ENCODE measurements around the gene PPT2. TPM values are rescaled to one million over a fixed set of nuclear protein-coding genes. Genes with fewer than 3 reads are reported as not detected.
A peak's percentile ranks its signal among the peaks of the same experiment; 100 is the strongest.

PPT2 gene
- total and polyA plus RNA-seq, 2 of the 13 experiments (the other 11 are each of a cell fraction or from before 2014, with no cell fraction given), result 39.2 to 61.8 TPM

GRCh38 chr6:32195902-32196681, 42.2 kb downstream of the PPT2 start (continued):
- TF ChIP-seq DMTF1 (CRISPR knock-in tag; IDR thresholded peaks at IDR 0.05) (no peak), ZNF660 (CRISPR knock-in tag; IDR thresholded peaks at IDR 0.05; ENCODE audit: borderline replicate concordance, low read depth) (no peak), NFYB (CRISPR knock-in tag; IDR thresholded peaks at IDR 0.05) (no peak), MTF1 (CRISPR knock-in tag; IDR thresholded peaks at IDR 0.05) (no peak), FLYWCH1 (CRISPR knock-in tag; IDR thresholded peaks at IDR 0.05) (no peak), MNT (IDR thresholded peaks at IDR 0.05) (no peak), NR1H2 (CRISPR knock-in tag; IDR thresholded peaks at IDR 0.05; ENCODE audit: borderline replicate concordance, low read depth) (peak; percentile 92; the same call in 1 of the 2 replicates), GPBP1L1 (CRISPR knock-in tag; IDR thresholded peaks at IDR 0.05) (no peak), ZNF572 (CRISPR knock-in tag; IDR thresholded peaks at IDR 0.05) (no peak), ZFP91 (CRISPR knock-in tag; IDR thresholded peaks at IDR 0.05; ENCODE audit: borderline replicate concordance) (peak; percentile 92; the same call in 1 of the 2 replicates), ZNF597 (CRISPR knock-in tag; IDR thresholded peaks at IDR 0.05) (0 out of 2 replicates have a peak, but pooled peaks have one; percentile 29), HNF4A (CRISPR knock-in tag; IDR thresholded peaks at IDR 0.05) (no peak; the same call in 1 of the 2 replicates), ZNF205 (CRISPR knock-in tag; IDR thresholded peaks at IDR 0.05) (peak; percentile 41; the same call in 1 of the 2 replicates), TEAD3 (CRISPR knock-in tag; optimal IDR thresholded peaks at IDR 0.05; ENCODE audit: borderline replicate concordance) (no peak), MIER3 (CRISPR knock-in tag; IDR thresholded peaks at IDR 0.05; ENCODE audit: borderline replicate concordance) (0 out of 2 replicates have a peak, but pooled peaks have one; percentile 86), TFDP1 (CRISPR knock-in tag; IDR thresholded peaks at IDR 0.05; ENCODE audit: borderline replicate concordance) (peak; percentile 97), ARHGAP35 (CRISPR knock-in tag; IDR thresholded peaks at IDR 0.05; ENCODE audit: borderline replicate concordance) (no peak; the same call in 1 of the 2 replicates), KLF11 (CRISPR knock-in tag; IDR thresholded peaks at IDR 0.05) (no peak), FOXJ3 (CRISPR knock-in tag; IDR thresholded peaks at IDR 0.05; ENCODE audit: borderline replicate concordance) (no peak; the same call in none of the 2 replicates), MAFG (CRISPR knock-in tag; IDR thresholded peaks at IDR 0.05) (peak; percentile 82; the same call in 1 of the 2 replicates)
